ENCODE results near the gene KRT76. TPM values are rescaled to one million over a fixed set of nuclear protein-coding genes. Genes with fewer than 3 reads are reported as not detected.

KRT76 gene
- total RNA-seq, 1 experiment from 2014 or later = not detected

DNA sequence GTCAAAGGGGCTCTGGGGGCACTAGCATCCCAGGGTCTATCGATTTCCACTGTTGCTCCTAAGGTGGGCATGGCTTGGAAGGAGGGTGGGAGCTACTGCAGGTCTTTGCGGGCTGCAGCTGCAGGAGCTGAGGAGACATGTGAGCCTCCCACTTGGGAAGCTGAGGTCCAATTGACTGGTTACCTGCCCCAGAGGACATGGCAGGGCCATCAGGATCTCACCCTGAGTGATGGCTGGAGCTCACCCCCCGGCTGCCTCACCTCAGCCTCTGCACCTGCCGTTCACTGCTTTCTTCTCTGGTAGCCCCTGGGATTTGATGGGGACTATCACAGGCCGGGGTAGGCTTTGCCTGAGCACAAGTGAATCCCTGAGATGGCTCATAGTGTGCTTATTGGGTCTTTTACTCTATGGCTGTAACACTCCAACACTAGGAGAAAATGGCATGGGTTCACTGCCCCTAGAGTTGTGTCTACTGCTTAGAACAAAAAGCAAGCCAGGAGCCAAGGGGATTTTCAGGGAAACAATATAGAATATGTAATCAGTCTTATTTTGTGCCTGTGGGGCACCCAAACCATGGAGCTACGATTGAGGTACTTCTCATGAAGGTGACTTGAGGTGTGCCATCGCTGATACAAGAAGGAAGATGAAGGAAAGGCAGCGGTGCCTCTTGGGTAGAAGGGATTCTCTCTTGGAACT, 40.0 kb upstream of the KRT76 start:
- ChIA-PET RAD21 (ENCODE audit: low non-redundant PET in 1 of 2, low total read pairs in 2 of 2, uncharacterized antibody in 2 of 2, unreplicated experiment in 2 of 2) (no interaction called here), POLR2A (no interaction called here), CTCF (no interaction called here)
- Histone ChIP-seq H3K9ac (ENCODE audit: low read length) (no peak overlapping the region), H3K27me3 (ENCODE audit: insufficient read depth, low read length) (0 out of 2 replicates have a peak, but pooled peaks cover 2% of the 10 kb centered on the region), H3K4me3 (replicated peaks in 1 of 2; ENCODE audit: low read depth in 1 of 2, low read length in 2 of 2) (no peak overlapping the region), H2AFZ (ENCODE audit: low read depth, low read length, poor library complexity, severe bottlenecking) (no peak overlapping the region), H3K36me3 (ENCODE audit: control insufficient read depth in 1 of 2, insufficient read depth in 2 of 2, low read length in 2 of 2) (no peaks in the 10 kb centered on the region), H3K4me2 (ENCODE audit: low read length) (no peak overlapping the region), H3K79me2 (ENCODE audit: insufficient read depth, low read length) (no peaks in the 10 kb centered on the region), H4K20me1 (ENCODE audit: insufficient read depth) (no peaks in the 10 kb centered on the region), H3K9me3 (ENCODE audit: control insufficient read depth in 1 of 2, insufficient read depth in 1 of 2, low read depth in 1 of 2, low read length in 2 of 2) (no peaks in the 10 kb centered on the region), H3K9me2 (ENCODE audit: insufficient read depth) (no peaks in the 10 kb centered on the region), H3K27ac (ENCODE audit: low read depth, low read length) (no peak overlapping the region), H3K4me1 (ENCODE audit: control insufficient read depth in 1 of 2, insufficient read depth in 2 of 2, low read length in 2 of 2) (peaks cover 0 to 4% of the 10 kb centered on the region in 2 experiments; a peak in 2 of 4 replicates)
- ATAC-seq = no peak
- DNase-seq (ENCODE audit: low read depth, low spot score) = no peak
- TF ChIP-seq, protein P1, sequence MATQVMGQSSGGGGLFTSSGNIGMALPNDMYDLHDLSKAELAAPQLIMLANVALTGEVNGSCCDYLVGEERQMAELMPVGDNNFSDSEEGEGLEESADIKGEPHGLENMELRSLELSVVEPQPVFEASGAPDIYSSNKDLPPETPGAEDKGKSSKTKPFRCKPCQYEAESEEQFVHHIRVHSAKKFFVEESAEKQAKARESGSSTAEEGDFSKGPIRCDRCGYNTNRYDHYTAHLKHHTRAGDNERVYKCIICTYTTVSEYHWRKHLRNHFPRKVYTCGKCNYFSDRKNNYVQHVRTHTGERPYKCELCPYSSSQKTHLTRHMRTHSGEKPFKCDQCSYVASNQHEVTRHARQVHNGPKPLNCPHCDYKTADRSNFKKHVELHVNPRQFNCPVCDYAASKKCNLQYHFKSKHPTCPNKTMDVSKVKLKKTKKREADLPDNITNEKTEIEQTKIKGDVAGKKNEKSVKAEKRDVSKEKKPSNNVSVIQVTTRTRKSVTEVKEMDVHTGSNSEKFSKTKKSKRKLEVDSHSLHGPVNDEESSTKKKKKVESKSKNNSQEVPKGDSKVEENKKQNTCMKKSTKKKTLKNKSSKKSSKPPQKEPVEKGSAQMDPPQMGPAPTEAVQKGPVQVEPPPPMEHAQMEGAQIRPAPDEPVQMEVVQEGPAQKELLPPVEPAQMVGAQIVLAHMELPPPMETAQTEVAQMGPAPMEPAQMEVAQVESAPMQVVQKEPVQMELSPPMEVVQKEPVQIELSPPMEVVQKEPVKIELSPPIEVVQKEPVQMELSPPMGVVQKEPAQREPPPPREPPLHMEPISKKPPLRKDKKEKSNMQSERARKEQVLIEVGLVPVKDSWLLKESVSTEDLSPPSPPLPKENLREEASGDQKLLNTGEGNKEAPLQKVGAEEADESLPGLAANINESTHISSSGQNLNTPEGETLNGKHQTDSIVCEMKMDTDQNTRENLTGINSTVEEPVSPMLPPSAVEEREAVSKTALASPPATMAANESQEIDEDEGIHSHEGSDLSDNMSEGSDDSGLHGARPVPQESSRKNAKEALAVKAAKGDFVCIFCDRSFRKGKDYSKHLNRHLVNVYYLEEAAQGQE (IDR thresholded peaks at IDR 0.05; ENCODE audit: low read depth) = no peak
- TF ChIP-seq SIN3A (IDR thresholded peaks at IDR 0.05; ENCODE audit: low read depth) = no peak
- TF ChIP-seq ZFX (IDR thresholded peaks at IDR 0.05) = no peak
- no peak for TF ChIP-seq ELF1 (IDR thresholded peaks at IDR 0.05; ENCODE audit: borderline replicate concordance, low read depth)
- TF ChIP-seq, protein P2, sequence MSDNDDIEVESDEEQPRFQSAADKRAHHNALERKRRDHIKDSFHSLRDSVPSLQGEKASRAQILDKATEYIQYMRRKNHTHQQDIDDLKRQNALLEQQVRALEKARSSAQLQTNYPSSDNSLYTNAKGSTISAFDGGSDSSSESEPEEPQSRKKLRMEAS (IDR thresholded peaks at IDR 0.05) = no peak
- TF ChIP-seq CBX3 (IDR thresholded peaks at IDR 0.05; ENCODE audit: low read depth) = no peak
- no TSS peak for BruUV-seq (replicated peaks)
- intact Hi-C loops (cut with micrococcal nuclease) = no loop called here
